HG02981 (cell line): ENCODE results near the gene UBE2J1.
"Not testable (repeated sequence)": the region's sequence is repeated elsewhere in the genome, so short reads cannot be mapped to it uniquely, and the experiment has no call there.

ENCODE experiments used
- ATAC-seq: cut with Tn5 transposase; IDR thresholded peaks from one replicate; pipeline ENCODE4 v1.9.1; 2021; ENCODE audit warnings: mild to moderate bottlenecking, moderate library complexity; ENCODE audit not compliant: unreplicated experiment

Gene UBE2J1

DNA sequence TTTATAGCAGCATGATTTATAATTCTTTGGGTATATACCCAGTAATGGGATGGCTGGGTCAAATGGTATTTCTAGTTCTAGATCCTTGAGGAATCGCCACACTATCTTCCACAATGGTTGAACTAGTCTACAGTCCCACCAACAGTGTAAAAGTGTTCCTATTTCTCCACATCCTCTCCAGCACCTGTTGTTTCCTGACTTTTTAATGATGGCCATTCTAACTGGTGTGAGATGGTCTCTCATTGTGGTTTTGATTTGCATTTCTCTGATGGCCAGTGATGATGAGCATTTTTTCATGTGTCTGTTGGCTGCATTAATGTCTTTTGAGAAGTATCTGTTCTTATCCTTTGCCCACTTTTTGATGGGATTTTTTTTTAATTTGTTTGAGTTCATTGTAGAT lies 57.4 kb downstream of the UBE2J1 start:
- not testable (repeated sequence) for ATAC-seq

DNA sequence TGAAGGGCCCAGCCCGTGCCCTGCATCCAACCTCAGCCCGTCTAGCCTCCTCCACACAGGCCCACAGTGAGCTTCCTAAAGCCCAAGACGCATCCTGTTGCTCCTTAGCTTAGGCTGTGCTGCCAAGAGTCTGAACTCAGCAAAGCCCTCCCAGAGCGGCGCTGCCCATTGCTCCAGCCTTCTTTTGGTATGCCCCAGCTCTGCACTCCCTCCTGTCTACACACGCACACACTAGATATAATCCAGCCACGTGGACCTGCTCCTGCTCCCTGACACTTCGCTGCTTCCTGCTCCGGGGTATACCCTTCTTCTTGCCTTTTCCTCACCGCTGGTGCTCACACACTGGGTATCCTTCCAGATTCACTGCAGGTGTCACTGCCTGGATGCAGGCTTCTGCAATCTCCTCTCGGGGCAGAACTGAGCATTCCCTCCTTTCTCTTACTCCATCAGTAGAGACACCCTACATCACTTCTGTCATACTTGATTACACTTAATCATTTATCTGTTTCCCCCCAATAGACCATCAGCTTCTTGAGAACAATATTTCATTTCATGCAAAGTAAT lies 61.2 kb downstream of the UBE2J1 start:
- ATAC-seq, result no peak

DNA sequence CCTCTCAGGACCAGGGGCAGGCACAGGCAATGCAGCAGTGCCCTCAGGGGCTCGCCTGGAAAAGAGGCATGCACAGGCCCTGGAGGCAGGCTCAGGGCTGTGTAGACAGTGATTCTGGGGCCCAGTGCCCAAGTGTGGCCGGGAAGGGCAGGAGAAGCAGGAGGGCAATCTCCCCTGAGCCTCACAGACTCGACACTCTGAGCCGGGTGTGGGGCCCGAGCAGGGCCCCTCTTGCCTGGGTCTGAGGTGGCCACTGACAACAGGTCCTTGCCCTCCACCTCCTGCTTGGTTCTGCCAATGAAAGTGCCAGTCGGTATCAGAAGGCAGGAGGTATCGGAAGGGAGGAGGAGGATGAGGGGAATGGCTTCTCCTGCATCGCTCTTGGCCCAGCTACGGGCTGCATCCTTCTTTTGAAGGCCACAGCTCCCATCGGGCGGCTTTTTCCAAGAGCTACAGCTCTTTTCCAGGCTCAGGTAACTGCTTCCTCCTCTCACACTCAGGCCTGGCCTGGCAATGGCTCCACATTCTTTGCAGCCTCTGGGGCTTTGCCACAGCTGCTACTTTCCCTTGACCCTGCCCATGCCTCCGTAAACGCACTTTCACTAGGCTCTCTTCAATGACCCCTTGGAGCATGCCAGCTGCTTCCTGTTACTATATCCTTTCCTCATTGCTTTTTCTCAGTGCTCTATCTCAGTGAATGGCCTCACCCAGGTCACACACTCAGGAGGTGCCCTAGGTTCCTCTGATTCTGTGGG lies 61.9 kb downstream of the UBE2J1 start:
- no peak for ATAC-seq

DNA sequence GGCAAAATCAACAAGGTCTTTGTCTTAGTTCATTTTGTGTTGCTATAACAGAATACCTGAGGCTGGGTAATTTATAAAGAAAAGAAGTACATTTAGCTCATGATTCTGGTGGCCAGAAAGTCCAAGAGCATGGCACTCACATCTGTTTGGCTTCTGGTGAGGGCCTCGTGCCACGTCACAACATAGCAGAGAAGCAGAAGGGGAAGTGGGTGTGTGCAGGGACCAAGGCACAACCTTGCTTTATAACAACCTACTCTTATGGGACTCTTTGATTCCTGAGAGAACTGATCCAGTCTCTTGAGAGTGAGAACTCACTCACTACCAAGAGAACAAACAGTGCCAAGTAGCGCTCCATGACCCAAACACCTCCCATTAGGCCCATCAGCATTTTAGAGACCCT lies 62.8 kb downstream of the UBE2J1 start:
- ATAC-seq, result no peak

DNA sequence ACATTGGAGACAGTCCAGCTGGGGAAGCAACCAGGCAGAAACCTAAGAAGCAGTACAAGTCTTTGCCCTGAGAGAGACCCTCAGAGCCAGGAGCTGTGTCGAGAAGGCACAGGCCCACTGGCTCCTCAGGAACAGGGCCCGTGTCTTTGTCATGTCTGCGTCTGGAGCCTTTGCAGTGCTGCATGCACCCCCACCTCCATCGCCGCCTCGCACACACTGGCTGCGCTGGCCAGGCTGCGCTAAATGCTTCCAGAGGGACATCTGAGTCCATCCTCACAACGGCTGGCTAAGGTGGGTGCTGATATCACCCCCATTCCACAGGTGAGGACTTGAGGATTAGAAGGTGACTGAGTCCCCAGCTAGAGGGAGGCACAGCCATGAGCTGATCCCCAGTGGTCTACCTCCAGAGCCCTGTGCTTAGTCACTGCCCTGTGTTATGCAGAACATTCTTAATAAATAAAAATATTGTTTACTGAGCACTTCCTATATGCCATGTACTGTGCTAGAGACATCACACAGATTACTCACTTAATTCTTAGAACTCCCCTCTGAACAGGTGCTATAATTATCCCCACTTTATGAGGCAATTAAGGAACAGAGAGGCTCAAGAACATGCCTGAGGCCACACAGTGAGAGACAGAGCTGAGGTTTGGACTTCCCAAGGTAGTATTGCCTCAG lies 65.0 kb downstream of the UBE2J1 start:
- no peak for ATAC-seq

DNA sequence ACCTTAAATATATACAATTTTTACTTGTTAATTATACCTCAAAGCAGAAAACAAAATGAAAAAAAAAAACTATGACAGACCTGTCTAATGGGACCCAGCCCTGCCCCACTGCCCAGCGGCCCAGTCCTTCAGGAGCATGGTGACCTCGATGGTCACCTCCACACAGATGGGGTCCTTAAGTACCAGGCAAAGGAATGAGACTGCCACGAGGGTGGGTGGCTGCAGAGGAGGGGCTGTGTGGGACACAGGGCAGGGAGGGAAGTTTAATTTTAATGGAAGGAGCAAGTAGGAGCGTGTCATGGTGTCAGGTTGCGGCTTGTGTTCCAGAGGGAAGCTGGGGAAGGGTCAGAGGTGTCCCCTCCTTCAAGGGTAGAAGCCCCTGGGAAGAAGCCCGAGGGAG lies 66.0 kb downstream of the UBE2J1 start:
- ATAC-seq, result no peak

DNA sequence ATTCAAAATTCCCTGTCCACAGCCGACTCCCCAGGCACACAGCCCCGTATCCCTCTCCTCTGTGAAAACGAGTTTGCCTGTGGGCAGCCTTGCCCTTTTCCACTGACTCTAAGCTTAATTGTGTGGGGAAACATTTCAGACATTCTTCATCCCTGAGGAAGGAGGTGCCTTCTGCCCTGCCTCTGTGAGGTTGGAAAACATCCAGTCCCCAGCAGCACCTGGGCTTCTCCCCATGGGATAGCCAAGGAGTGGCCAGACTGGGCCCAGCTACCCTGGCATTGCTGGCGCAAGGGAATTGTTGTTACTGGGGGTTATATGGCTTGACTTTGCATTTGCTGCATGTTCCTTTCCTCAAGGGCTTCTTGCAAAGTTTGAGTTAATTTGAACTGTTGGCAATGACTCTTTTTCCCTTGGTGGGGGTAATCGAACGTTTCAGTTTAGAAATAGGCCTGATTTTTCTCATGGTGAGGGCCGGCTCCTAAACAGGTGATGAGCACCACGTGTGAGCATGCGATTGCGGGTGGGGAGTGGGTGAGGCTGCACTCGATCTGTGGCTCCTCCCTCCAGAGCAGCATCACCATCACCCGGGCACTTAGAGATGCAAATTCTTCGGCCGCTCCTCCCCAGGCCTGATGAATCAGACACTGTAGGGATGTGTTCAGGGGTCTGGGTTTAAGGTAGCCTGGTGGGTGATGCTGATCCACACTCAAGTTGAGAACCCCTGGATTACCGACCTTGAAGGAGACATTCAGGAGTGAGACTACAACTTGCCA lies 67.4 kb downstream of the UBE2J1 start:
- no peak for ATAC-seq

DNA sequence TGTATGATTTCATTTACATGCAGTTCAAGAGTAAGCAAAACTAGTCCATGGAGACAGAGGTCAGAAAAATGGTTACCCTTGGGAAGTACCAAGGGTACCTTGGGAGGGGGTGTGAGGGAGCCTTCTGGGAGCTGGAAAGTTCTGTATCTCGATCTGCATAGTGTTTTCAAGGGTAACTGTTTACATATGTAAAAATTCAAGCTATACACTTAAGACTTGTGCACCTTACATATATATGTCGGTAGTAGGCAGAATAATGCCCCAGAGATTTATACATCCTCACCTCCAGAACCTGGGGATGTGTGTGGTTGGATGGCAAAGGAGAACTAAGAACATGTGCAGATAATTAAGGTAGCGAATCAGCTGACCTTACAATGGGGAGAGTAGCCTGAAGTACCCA lies 68.4 kb downstream of the UBE2J1 start:
- no peak for ATAC-seq

DNA sequence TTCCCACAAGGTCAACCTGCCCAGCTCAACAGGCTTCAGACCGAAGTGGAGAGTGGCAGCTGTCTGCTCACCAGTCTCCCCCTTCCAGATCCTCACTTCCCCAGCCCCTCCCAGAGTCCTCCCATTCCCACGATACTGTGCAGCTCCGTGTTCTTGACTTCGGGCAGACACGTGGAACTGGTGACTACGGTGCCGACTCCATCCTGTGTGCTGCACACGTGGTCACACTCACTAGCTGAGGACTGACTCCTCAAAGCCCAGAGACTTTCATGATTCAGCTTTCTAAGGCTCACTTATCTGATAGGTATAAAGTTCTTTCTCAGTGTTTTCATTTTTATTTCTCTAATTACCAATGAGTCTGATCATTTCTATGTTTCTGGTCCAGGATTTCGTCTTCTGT lies 69.8 kb downstream of the UBE2J1 start:
- no peak for ATAC-seq

DNA sequence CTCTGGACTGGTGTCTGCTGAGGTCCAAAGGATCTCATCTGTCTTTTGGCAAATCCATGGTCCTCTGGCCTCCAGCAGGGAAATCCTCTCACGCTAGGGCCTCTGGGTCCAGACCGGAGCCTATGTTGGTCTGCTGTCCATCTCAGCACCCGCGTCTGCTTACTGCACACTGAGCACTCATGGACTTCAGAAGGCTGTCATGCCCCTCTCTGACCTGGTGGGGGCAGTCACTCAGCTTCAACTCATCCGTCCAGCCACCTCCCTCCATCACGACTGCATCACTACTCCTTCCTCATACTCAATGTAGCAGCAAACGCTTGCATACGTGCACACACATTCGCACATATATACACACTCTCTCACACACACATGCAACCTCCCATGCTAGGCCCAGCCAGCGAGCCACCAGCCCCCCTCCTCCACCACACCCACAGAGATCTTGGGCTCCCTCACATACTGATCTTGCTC lies 70.7 kb downstream of the UBE2J1 start:
- ATAC-seq, result peak; percentile 95

DNA sequence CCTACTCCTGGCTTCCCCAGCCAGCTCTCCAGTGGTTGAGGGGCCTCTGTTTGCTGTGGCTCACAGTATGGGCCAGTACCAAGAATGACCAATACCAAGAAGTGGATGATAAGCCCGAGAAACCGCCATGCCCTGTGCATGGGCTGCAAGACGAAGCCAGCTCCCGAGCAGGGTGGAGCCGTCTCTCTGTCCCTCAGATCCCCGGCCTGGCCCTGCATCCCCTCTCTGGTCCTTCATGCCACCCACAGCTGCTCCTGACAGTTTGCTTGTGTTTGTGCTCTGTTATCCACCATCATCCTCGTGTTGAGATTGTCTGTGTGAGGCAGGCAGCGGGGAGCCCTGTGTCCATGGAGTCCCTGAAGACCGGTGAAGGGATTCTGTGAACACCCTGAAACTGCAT lies 73.6 kb downstream of the UBE2J1 start:
- no peak for ATAC-seq
